NCI-H510A treated with DMSO at 0.1 percent for 48 hours (cell line): ENCODE results near the gene NFE2.
"Not testable (repeated sequence)": the region's sequence is repeated elsewhere in the genome, so short reads cannot be mapped to it uniquely, and the experiment has no call there.

Source experiments
- DNase-seq: peaks from one replicate; lab custom pipeline; 2025; lab: John Stamatoyannopoulos, UW

Gene NFE2

DNA sequence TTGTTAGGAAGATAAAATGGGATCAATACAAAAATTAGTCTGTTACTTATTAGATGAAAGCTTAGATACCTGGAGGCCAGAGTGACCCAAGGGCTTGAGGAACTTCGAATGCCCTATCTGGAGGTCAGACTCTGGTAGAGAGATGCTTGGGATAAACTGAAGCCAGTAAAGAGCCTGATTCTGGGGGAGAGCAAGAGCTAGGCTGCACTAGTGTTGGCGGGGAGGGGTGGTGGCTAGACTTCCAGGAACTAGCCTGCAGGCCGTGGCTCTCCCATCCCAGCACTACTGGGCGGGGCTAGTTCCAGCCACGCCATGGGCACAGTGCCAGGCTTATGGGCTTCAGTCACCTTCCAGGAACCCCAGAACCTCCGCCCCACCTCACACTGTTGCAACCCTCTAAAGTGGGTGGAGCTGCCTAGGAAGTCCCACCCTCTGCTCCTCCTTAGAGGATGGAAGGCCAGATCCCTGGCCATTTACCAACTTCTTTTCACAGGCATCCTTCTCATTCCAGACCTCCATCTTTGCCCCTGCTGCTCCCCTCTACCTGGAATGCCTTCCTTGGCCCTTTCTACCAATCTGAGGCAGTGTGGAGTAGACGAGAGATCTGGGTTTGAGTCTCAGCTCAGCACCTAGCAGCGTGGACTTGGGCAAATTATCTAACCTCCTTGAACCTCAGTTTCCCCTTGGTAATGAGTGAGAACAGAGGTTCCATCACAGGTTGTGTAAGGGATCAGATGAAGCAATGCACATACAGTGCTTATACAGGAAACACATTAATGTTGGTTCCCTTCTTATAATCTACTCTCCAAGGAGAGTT is 6.3 kb upstream of the NFE2 start:
- no peak for DNase-seq

DNA sequence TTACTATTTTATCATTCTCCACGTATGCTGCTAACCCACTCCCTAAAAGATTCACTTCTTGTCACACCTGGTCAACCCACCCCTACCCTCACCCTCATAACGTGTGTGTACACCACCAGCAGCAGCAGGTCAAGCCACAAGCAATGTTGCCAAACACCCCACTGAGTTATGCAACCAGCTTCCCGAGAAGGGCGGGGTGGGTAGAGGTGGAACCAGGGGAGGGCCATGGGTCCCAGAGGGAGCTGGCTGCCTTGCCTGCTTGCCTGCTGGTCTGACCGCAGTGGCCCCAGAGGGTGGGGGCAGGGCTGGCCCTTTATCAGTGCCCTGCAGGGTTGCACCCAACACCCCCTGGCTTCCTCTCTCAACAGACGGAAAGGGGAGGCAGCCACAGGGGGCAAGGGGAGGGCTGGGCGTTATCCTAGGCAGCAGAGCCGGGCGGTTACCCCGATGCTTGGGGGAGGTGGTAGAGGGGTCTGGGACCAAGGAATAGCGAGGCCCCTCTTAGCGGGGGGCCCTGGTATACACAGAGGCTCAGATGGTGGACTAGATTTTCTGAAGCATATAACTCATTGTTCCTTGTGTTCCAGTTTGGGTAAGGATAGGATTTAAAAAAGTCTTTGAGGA is 3.5 kb upstream of the NFE2 start:
- DNase-seq, result no peak

DNA sequence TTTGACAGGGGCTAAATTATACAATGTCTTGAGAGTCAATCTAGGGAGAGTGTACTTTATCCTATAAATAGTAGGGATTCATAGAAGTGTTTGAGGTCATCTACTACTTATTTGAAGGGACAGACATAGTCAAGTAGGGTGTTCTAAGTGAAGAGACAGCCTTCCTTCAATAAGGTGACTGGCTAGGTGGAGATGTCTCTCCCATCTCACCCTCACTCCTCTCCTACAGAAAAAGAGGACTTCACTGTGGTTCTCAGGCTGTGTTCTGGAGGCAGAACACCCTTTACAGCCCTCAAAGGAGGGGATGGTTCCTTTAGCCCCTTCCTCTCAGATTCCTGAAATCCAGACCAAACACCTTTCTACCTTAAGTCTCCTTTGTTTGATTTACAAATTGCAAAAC is 2.8 kb upstream of the NFE2 start:
- DNase-seq, result no peak

DNA sequence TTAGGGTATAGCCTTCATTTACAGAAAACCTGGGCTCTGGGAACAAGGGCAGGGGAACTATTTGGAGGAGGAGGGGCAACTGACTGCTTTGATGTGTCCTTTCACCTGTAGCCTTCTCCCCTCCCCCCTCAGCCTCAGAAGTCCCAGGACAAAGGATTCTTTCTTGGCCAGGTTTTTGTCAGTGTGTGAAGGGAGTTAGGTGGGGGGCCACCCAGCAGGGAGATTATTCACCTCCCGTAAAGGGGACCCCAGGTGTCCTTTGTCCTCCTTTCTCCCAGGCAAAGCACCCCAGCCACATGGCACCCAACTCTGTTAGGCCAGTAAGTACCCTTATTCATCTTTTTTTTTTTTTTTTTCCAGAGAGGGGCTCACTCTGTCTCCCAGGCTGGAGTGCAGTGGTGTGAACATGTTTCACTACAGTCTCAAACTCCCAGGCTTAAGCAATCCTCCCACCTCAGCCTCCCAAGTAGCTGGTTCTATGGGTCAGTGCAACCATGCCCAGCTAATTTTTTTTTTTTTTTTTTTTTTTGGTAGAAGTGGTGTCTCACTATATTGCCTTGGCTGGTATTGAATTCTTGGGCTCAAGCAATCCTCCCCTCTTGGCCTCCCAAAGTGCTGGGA is 723 bp upstream of the NFE2 start:
- no peak for DNase-seq

DNA sequence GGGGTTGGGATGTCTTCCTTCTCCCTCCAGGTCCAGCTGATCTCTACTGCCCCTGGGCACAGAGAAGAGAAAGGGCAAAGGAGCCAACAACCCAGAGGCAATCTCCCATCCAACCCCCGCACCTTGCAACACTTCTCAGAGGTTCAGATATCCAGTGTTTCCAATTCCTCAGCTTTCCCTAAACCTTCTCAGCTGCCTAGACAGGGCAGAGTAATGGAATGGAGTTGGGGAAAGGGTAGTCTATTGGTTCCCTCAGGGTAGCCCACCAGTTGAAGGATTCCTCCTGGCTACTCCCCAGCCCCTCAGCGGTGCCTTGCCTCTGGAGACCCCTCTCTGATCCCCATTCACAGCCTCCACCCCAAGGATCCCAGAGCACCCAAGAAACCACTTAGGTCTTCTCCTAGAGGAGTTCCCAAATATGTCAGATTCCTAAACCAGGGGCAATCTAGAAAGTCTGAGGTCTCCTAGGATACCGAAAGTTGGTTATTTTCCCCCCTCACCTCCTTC is 537 bp downstream of the NFE2 start:
- no peak for DNase-seq

DNA sequence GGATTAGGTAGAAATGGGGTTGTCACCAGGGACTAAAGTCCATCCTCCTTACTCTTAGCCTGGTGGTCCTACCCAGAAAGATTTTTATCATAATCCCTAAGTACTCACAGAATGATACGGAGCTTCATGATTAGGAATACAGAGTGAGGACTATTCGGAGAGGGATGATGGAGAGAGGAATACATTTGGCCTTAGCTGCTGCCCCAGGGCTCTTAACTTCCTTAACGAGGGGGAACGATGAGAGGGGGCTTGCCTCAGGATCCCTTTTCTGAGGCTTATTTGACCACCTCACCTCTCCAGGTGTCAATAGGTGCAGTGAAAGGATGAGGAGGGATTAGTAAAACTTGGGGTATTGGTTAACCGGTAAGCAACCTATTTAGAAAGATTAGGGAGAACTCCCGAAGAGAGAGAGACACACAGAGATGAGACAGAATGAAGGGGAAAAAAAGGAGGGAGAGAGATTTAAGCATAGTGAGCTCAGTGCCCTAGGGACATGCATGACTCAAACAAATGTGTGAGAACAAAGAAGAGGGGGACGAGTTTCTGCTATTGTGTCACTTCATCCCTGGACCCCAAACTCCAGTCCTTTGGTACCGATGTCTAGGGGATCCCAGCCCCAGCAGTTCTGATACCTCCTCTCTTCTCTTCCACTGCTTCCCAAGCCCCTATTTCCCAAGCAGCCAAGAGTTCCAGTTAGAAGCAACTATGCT is 1.1 kb downstream of the NFE2 start:
- DNase-seq, result no peak

DNA sequence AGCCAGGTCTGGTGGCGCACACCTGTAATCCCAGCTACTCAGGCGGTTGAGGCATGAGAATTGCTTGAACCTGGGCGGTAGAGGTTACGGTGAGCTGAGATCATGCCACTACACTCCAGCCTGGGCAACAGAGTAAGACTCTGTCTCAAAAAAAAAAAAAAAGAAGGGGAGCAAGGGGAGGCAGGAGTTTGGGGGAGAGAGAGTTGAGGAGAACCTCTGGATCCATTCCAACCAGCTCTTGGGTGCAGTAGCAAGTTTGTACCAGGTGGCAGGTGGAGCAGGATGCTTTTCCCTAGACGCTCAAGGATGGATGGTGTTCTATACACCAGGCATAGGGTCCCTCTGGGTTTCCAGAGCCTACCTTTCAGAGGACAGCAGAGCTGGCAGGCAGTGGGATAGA is 1.9 kb downstream of the NFE2 start:
- no peak for DNase-seq

DNA sequence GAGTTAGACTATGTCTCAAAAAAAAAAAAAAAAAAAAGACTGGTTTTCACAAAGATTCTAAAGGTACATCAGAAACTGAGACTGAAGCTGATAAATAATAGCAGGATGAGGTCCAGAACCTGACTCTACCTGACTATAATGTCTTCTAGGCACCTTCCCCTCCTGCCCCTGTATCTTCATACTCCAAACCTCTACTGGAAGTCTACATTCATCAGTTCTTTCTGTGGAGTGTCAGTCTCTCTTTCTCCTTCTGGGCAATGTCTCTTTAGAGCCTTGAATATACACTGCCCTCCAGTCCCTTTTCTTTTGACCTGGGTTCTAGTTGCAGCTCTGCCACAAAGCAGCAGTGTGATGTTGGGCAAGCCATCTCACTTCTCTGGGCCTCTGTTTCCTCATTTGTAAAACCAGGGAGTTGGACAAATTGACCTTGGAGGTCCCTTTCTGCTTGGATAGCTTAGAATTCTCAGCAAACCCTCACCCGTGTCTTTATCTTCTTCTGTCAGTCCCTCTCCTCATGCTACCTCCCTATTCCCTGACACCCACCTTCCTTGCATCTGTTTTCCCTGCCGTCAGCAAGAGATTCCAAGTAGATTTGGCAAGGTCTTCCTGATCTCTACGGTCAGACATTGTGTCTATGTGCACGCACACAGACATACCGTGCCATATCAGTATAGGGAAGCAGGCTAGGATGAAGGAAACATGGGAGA is 4.3 kb downstream of the NFE2 start:
- DNase-seq, result no peak

DNA sequence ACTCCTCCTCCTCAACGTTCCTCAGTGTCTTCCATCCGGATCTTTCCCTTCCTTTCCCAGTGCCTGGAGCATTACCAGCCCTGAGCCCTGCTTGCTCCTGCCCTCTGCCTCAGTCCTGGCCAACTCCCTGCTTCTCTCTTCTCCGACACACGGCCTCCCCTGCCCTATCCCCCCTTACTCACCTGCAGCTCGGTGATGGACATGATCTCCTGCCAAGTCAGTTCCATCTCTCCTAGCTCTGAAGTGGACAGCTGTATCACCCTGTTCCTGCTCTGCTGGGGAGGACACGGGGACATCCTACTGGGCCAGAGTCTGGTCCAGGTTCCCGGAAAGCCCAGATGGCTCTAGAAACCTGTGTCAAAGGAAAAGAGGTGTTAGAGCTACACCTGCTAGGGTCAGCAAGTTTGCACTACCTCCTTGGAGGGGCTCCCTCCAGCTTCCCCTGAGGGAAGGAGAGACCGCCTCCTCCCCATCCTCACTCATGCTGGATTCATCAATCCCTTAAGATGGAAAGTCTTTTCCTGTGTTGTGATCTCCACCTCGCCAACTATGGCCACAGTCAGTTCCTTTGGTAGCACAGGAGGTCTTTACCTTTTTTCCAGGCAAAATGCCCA is 5.8 kb downstream of the NFE2 start:
- DNase-seq, result no peak

DNA sequence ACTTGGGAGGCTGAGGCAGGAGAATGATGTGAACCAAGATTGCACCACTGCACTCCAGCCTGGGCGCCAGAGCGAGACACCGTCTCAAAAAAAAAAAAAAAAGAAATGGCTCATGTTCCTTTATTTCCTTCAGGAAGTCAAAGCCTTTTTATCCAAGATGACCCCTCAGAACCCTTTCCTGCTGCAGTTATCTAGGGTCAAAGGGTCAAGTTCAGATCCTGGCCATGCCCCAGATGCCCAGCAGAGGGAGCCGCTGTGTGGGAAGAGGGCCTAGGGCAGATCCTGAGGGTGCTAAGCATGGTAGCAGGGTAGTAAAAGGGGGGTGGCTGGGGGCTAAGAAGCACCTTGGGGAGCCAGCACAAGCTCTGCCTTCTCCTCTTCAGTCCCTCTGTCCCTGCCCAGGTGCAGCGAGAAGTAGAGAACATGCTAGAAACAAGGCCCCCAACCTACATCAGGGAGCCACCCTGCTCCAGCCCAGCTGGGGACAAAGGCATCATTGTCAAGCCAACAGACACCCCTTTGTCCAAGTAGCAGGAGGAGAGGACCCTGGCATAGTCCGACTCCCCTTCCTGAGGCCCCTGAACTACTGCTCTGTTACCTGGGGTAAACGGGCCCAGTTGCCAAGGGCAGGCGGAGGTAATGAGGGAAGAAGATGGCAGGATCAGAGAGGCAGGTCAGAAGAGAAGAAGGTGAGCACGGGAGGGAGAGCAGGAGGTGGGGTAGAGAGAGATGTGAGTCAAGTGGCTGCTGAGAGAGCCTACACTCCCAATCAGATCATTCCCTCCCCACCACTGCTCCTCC is 6.5 kb downstream of the NFE2 start:
- peak; percentile 44 for DNase-seq

DNA sequence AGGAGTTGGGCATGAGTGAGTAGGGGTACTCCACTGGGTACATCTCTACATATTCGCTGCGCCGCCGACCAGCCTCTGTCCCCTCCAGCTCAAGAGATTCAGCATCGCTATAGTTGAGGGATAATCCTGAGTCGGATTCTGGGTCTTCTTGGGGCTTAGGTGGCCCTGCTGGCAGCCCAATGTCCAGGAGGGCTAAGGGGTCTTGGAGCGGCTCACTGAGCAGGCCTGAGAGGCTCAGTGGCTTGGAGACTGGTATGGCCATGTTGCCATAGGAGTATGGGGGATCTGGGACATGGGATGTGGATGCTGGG is 7.9 kb downstream of the NFE2 start:
- no peak for DNase-seq

DNA sequence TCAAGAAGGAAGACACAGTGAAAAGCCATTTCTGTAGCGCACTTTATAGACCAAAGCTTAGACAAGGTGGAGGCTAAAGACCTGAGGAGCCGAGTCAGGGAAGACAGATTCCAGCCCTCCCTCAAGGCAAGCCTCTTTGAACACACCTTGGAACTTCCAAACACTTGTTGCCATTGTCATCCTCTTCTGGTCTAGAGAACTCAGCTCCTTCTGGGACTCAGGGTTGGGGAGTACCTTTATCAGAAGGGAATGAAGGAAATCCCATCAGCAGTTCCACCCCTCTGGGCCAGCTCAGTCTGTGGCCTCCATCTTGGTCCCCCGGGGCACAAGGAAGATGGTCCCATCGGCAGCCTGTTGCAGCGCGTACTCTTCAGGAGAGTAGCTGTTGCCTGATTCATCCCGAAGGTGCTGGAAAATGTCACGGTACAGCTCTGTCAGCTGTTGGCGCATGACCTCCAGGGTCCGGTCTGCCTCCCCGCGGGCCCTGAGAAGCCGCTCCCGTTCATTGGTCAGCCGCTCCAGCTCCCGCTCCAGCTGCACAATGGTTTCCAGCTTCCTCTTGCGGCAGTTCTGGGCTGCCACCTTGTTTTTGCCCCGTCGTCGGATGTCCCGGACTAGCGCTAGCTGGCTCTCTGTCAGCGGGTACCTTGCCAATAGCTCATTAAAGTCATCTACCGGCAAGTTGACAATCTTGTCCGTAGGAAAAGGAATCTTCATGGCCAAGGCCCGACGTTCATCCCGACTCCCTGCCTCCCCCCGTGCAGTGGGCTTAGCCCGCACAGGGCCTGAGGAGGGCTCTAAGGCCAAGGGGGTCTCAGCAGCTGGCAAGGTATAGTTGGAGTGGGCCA is 8.5 kb downstream of the NFE2 start:
- DNase-seq, result no peak

DNA sequence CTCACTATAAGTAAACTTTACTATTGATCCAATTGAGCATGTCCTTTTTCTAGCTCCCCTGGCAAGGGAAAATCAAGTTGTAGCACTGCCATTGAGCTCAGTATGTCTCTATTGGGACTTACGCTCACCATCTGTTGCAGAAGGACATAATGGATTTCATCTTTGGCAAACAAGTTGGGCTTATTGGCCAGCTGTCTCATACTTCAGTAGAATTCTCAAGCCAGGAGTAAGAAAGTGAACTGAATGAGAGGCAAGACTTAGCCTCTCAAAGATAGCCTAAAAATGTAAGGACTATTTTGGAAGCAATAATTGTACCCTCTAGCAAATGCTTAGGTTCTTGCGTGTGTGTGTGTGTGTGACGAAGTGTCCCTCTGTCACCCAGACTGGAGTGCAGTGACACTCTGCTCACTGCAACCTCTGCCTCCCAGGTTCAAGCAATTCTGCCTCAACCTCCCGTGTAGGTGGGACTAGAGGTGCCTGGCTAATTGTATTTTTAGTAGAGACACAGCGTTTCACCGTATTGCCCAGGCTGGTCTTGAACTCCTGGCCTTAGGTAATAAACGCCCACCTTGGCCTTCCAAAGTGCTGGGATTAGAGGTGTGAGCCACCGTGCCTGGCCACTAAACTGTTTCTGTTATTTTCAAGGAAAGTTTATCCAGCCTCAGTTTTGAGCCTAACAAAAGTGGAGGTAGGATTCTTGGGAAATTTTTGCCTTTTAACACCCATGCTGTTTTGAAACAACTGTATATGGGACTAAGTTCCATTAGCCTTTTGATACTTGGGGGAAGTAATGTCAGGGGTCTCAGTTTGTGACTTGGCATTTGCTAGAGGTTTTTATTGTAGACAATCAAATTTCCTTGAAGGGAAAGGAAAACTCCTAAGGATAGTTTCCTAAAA is 13.3 kb downstream of the NFE2 start:
- no peak for DNase-seq

DNA sequence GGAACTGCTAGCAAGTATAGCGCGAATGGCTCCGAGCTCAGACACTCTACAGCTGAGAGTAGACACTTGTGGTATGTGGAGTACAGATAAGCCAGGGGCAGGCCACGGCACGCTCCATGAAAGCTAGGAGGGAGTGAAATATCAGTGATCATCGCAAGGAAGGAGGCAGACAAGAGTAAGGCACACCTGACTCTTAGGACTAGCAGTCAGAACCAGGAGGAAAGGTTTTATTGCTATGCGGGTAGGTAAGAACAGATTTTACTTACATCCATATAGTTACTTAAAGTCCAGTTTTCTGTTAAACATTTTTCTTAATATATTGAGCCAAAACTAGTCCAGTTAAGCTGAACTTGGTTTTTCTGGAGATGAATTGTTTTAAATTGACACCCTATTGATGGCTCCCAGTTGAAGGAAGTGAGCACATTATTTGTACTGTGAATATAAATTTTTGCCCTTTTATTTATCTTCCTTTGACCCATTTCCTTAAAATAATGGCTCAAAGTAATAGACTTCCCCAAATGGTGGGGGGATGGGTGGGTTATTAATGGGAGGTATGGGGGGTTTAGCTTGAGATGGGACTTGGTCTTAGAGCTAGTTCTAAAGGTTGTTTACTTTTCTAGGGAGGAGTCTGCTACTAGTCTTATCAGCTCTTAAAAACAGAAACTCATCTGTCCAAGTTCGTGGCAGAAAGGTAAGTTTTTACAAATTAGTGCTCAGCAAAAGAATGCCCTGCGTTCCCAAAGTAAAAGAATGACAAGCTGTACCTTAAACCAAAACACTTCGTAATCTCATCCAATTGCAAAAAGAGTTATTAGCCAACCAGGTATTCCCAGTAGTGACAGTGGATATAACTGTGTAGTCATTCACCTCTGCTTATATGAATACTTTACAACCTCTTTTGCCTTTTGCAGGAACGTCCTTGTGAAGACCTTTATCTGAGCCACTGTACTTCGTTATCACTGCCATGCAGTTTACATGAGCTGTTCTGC is 14.5 kb downstream of the NFE2 start:
- no peak for DNase-seq

DNA sequence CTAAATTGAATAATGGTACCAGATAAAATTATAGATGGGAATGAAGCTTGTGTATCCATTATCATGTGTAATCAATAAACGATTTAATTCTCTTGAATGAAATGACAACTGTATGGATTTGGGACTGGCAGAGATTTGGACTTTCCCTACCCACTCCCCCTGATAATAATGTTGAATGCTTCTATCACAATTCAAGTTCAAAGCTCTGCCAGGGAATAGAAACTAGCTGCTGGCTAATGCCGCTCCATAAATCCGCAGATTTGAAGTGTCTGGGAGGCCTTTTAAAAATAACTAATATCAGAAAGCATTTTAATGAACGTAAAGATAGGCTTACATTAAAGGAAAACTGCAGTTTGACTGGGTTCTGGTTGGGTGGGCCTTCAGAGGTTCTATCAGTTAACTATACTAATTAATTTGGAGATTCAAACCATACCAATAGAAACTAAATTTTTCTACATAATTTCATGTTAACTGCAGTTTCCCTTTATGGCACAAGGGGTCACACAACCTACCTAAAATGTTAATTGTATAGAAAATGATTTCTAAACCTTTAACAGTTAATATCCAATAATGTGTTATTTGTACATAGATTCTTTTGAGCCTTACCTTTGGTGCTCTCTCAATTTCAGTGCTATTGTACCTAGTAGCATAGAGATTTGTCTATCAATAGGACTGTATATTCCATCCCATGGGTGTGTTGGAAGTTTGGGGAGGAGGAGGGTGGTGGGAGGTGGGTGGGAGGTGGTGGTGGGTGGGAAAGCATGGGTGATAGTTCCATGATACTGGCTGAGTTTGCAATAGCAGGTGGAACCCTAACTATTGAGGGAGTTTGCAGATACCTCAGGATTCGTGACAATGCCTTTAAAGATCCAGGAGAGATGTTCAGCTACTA is 15.4 kb downstream of the NFE2 start:
- DNase-seq, result no peak

DNA sequence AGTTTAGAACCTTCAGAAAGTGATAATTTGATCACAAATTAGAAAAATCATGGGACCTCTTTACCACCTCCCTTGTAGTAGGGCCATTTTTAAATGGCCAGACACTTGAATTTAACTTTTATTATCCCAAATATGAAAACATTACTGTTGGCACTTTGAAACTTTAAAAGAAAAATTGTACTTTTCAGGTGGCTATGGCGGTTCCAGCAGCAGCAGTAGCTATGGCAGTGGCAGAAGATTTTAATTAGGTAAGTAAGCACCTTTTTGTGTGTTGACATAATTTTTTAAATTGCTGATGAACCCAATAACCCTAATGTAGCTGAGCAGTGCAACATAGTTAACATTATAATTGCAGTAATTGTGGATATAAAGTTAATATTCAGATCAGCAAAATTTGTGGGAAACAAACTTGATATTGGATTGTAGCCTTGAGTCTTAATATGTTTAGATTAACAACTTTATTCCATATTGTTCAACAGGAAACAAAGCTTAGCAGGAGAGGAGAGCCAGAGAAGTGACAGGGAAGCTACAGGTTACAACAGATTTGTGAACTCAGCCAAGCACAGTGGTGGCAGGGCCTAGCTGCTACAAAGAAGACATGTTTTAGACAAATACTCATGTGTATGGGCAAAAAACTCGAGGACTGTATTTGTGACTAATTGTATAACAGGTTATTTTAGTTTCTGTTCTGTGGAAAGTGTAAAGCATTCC is 16.6 kb downstream of the NFE2 start:
- DNase-seq, result not testable (repeated sequence)
